GM23338 (cell line): ENCODE measurements around the gene LTB.

Experiments
- CREB1 ChIP-seq: fragments of 250-450 bp; sonication (Bioruptor Pico); IDR thresholded peaks from 2 replicates; pipeline ENCODE4 v1.5.0; 2020; ENCODE audit warnings: low read depth, mild to moderate bottlenecking, moderate library complexity
- EZH2 ChIP-seq: fragments of 200-600 bp; sonication (generic); IDR thresholded peaks from one replicate; pipeline ENCODE4 v1.8.0; 2017; ENCODE audit warnings: antibody characterized with exemption, mild to moderate bottlenecking, low read depth; ENCODE audit not compliant: unreplicated experiment
- EZH2phosphoT487 ChIP-seq: fragments of 200-600 bp; sonication (generic); IDR thresholded peaks from one replicate; pipeline ENCODE4 v1.8.1; 2018; ENCODE audit warnings: antibody characterized with exemption; ENCODE audit not compliant: unreplicated experiment
- JUNB ChIP-seq: IDR thresholded peaks from one replicate; pipeline ENCODE4 v1.6.1; 2016; ENCODE audit warnings: antibody characterized with exemption; ENCODE audit not compliant: unreplicated experiment
- NANOG ChIP-seq: IDR thresholded peaks from 2 replicates; pipeline ENCODE4 v1.6.1; 2016; ENCODE audit warnings: antibody characterized with exemption, borderline replicate concordance
- POLR2AphosphoS5 ChIP-seq: IDR thresholded peaks from 2 replicates; pipeline ENCODE4 v1.6.1; 2016; ENCODE audit warnings: antibody characterized with exemption, low read depth
- TF ChIP-seq, protein P1 (sequence below), 2 experiments: fragments of 200-600 bp in 1 of 2; sonication (generic) in 1 of 2; conservative IDR thresholded peaks; 2 replicates each; pipeline versions ENCODE4 v1.5.1 to v1.6.1; 2016 to 2017; ENCODE audit warnings: antibody characterized with exemption in 2 of 2, low read depth in 2 of 2, mild to moderate bottlenecking in 2 of 2, moderate library complexity in 1 of 2
- TF ChIP-seq, protein P2 (sequence below): IDR thresholded peaks from one replicate; pipeline ENCODE4 v1.6.1; 2018; ENCODE audit warnings: antibody characterized with exemption; ENCODE audit not compliant: unreplicated experiment
- TF ChIP-seq, protein P3 (sequence below): IDR thresholded peaks from 2 replicates; pipeline ENCODE4 v1.6.1; 2016; ENCODE audit warnings: antibody characterized with exemption

DNA sequence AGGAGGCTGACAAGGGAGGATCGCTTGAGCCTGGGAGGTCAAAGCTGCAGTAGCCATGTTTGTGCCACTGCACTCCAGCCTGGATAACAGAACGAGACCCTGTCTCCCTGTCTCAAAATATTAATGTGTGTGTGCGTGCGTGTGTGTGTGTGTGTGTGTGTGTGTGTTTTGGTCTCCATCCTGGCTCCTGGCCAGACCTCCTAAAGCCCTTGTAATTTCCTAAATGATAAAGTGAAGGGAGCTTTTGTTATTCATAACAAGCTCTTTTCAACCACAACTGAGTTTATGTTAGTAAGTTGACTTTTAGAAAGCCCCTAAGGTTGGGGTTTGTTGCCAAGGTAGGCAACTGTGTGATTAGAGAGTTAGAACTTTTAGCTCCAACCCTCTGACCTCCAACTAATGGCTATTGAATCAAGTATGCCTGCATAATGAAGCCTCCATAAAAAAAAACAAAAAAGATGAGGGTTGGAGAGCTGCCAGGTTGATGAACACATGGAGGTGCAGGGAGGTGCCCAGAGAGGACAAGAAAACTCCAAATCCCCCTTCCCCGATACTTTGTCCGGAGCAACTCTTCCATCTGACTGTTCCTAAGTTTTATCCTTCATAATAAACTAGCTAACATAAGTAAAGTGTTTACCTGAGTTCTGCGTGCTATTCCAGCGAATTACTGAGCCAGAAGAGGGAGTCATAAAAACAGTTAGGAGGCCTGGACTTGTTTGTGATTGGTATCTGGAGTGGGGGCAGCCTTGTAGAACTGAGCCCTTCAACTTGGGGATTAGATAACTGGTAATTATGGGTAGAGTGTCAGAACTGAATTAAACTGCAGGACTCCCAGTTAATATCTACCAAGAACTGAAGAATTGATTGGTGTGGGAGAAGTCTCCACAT, 27.5 kb upstream of the LTB start:
- TF ChIP-seq, protein P1, sequence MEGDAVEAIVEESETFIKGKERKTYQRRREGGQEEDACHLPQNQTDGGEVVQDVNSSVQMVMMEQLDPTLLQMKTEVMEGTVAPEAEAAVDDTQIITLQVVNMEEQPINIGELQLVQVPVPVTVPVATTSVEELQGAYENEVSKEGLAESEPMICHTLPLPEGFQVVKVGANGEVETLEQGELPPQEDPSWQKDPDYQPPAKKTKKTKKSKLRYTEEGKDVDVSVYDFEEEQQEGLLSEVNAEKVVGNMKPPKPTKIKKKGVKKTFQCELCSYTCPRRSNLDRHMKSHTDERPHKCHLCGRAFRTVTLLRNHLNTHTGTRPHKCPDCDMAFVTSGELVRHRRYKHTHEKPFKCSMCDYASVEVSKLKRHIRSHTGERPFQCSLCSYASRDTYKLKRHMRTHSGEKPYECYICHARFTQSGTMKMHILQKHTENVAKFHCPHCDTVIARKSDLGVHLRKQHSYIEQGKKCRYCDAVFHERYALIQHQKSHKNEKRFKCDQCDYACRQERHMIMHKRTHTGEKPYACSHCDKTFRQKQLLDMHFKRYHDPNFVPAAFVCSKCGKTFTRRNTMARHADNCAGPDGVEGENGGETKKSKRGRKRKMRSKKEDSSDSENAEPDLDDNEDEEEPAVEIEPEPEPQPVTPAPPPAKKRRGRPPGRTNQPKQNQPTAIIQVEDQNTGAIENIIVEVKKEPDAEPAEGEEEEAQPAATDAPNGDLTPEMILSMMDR (conservative IDR thresholded peaks at IDR 0.05; ENCODE audit: low read depth in 2 of 2) = no peak
- TF ChIP-seq POLR2AphosphoS5 (no peak), CREB1 (no peak), EZH2 (no peak), EZH2phosphoT487 (no peak), JUNB (no peak), NANOG (no peak)
- TF ChIP-seq, protein P2, sequence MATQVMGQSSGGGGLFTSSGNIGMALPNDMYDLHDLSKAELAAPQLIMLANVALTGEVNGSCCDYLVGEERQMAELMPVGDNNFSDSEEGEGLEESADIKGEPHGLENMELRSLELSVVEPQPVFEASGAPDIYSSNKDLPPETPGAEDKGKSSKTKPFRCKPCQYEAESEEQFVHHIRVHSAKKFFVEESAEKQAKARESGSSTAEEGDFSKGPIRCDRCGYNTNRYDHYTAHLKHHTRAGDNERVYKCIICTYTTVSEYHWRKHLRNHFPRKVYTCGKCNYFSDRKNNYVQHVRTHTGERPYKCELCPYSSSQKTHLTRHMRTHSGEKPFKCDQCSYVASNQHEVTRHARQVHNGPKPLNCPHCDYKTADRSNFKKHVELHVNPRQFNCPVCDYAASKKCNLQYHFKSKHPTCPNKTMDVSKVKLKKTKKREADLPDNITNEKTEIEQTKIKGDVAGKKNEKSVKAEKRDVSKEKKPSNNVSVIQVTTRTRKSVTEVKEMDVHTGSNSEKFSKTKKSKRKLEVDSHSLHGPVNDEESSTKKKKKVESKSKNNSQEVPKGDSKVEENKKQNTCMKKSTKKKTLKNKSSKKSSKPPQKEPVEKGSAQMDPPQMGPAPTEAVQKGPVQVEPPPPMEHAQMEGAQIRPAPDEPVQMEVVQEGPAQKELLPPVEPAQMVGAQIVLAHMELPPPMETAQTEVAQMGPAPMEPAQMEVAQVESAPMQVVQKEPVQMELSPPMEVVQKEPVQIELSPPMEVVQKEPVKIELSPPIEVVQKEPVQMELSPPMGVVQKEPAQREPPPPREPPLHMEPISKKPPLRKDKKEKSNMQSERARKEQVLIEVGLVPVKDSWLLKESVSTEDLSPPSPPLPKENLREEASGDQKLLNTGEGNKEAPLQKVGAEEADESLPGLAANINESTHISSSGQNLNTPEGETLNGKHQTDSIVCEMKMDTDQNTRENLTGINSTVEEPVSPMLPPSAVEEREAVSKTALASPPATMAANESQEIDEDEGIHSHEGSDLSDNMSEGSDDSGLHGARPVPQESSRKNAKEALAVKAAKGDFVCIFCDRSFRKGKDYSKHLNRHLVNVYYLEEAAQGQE = no peak
- TF ChIP-seq, protein P3, sequence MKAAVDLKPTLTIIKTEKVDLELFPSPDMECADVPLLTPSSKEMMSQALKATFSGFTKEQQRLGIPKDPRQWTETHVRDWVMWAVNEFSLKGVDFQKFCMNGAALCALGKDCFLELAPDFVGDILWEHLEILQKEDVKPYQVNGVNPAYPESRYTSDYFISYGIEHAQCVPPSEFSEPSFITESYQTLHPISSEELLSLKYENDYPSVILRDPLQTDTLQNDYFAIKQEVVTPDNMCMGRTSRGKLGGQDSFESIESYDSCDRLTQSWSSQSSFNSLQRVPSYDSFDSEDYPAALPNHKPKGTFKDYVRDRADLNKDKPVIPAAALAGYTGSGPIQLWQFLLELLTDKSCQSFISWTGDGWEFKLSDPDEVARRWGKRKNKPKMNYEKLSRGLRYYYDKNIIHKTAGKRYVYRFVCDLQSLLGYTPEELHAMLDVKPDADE = no peak
